ENCODE measurements around the gene SPINK5.

The SPINK5 gene

DNA sequence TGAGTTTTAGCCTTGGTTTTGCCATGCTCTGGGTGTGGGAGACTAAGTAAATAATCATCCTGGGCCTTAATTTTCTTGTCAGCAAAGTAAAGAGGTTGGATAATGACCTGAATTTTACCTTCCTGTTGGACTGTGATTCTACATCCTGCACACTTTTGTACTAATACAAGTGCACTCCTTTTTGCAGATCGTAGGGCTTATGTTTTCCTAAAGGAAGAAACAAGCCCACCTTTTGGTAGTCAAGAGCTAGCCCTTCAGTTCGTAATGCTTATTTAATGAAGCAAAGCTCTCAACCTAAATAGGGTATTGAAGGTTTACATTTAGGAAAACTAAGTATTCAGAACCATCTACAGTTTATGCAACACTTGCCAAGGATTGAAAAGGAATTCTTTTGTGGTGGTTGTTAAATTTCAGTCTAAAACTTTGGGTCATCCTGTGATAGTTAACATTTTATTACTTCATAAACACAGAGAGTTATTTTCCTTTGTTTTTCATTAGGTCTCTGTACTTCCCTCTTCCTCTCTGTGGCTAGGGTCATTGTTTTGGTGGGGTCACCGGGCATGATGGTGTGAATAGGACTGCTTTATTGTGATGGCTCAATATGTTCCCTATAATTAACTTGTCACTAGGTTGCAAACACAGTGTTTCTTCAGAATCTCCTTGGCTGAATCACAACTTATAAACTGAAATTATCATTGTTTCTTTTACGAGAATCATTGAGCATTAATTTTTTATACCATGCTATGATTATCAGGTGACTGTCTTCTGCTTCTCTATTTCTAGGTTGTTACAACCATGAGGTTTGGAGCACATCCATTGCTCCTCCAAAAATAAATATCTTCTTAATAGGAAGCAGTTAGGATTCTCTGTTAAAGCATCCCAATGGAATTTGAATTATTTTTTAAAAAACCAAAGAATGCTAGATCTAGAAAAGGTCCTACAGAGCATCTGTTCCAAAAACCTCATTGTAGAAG, 28.5 kb downstream of the SPINK5 start:
- DNase-seq (ENCODE audit: low read depth, low spot score) = no peak

GRCh38 chr5:148094336-148094735, 30.6 kb downstream of the SPINK5 start:
- DNase-seq (ENCODE audit: low read depth, low spot score) = no peak

GRCh38 chr5:148104226-148104625, 40.4 kb downstream of the SPINK5 start:
- no peak for DNase-seq (ENCODE audit: low read depth, low spot score)

GRCh38 chr5:148107608-148108007, 43.8 kb downstream of the SPINK5 start:
- no peak for DNase-seq (ENCODE audit: low read depth, low spot score)

DNA sequence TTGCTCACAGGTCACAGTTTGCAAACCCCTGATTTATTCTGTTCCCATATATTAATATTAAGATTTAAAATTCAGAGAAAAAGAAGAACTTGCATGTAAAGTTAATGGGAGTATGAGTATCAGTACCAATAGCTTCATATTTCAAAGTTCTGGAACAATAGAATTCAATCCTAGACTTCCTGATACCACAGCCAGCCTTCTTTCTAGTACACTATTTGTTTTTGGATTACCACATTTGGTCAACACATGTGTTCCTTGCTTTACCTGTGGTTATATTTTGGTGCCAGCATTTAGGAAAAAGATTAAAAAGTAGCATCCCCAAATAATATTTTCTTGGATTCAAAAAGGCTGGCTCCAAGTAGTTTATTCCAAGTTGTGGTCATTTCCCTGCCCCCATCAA, 49.5 kb downstream of the SPINK5 start:
- no peak for DNase-seq (ENCODE audit: low read depth, low spot score)

- DNase-seq (ENCODE audit: low read depth, low spot score) = no peak
These were observed 56.5 kb downstream of the SPINK5 start for GRCh38 chr5:148120317-148120716.

DNA sequence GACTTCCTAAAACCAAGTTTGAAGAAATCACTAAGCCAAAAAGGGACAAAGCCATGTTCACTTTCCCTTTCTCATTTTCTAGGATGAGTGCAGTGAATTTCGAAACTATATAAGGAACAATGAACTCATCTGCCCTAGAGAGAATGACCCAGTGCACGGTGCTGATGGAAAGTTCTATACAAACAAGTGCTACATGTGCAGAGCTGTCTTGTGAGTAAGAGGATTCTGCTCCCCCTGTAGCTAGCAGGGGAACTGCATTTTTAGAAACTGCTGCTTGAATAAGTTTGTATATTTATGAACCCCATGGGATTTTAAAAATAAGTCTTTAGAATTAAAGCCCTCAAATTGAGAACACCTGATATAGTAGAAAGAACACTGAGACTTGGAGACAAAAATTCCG, 61.9 kb downstream of the SPINK5 start:
- DNase-seq (ENCODE audit: low read depth, low spot score) = no peak

GRCh38 chr5:148135091-148136048, 71.6 kb downstream of the SPINK5 start:
- no peak for DNase-seq (ENCODE audit: low read depth, low spot score)

GRCh38 chr5:148140846-148141245, 77.1 kb downstream of the SPINK5 start:
- no peak for DNase-seq (ENCODE audit: low read depth, low spot score)

DNA sequence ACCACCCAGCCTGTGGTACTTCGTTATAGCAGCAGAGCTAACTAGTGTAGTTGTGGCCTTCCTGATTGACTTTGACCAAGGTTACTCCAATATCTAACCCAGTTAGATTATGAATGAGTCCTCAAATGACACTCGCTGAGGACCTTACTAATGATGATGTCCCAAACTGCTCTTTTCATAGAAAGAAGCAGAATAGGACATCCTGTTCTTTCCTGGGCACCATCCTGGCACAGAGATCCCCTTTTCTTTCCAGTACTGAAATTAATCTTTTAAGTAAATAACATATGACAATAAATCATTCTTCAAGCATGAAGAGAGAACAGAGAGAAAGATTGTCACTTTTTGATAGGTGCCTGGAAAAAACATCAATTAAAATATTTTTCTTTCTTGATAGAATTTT, 77.9 kb downstream of the SPINK5 start:
- DNase-seq (ENCODE audit: low read depth, low spot score) = no peak

DNA sequence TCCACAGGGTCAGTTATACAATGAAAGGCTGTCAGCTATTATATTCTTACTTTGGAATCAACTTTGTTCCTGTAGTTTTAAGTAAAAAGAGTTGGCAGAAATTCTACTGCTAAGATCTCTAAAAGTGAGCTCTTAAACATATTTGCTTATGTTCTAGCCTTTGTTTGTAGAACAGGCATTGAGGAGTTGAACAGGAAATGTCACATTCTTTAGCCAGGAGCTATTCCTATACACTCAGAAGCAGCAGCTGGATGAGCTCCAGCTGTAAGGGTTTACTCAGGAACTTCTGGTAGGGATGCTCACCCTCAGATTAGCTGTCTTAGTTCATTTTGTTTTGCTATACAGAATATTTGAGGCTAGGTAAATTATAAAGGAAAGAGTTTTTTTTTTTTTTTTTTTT, 82.1 kb downstream of the SPINK5 start:
- no peak for DNase-seq (ENCODE audit: low read depth, low spot score)

GRCh38 chr5:148146487-148146886, 82.7 kb downstream of the SPINK5 start:
- no peak for DNase-seq (ENCODE audit: low read depth, low spot score)

DNA sequence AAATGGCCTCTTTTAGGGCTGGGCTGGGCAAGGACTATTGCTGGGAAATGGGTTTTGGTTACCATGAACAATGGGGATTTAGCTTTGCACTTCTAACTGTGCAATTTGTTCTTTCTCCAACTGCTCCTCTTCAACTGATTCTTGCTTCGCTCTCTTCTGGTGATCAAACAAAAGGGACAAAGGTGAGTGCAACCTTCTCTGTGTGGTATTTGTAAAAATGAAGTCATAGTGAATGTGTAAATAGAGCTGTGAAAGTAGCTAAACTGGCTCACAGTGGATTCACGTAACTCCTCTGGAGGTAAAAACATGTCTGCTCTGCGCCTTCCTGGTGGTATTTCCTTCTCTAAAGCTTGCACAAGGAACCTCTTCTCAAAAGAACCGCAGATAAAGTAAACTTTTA, 83.6 kb downstream of the SPINK5 start:
- no peak for DNase-seq (ENCODE audit: low read depth, low spot score)

GRCh38 chr5:148151872-148152271, 88.1 kb downstream of the SPINK5 start:
- DNase-seq (ENCODE audit: low read depth, low spot score) = no peak

DNA sequence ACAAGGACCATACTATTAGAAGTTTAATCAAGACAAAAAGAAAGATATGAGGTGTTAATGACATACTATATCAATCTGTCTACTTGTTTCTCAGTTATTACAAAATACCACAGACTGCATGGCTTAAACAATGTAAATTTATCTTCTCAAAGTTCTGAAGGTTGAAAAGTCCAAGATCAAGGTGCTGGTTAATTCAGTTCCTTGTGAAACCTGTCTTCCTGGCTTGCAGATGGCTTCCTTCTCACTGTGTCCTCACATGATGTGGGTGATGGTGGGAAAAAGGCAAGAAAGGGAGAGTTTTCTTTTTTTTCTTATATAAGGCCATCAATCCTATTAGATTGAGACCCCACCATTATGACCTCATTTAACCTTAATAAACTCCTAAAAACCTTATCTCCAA, 89.0 kb downstream of the SPINK5 start:
- DNase-seq (ENCODE audit: low read depth, low spot score) = no peak

DNA sequence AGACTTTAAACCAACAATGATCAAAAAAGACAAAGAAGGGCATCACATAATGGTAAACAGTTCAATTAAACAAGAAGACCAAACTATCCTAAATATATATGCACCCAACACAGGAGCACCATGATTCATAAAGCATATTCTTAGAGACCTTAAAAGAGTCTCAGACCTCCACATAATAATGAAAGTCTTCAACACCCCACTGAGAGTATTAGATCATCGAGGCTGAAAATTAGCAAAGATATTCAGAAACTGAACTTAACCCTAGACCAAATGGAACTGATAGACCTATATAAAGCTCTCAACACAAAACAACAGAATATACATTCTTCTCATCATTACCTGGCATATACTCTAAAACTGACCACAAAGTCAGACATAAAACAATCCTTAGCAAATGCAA, 92.8 kb downstream of the SPINK5 start:
- no peak for DNase-seq (ENCODE audit: low read depth, low spot score)

DNA sequence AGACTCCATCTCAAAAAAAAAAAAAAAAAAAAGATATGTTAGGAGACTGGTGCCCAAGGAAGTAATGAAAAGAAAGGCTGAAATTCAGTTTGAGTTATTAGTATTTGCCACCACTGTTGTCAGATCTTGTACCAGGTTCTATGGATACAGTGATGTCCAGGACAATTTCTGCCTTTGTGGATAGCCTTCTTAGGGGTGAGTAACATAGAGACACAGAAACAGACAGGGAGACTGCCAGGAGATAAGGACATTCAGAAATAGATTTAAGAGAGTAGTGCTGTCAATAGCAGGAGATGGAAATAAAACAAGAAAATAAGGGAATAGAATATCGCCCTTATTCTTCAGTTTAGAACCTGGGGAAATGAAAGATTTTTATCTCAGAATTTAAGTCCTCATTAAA, 98.3 kb downstream of the SPINK5 start:
- no peak for DNase-seq (ENCODE audit: low read depth, low spot score)

GRCh38 chr5:148163345-148163744, 99.6 kb downstream of the SPINK5 start:
- no peak for DNase-seq (ENCODE audit: low read depth, low spot score)

DNA sequence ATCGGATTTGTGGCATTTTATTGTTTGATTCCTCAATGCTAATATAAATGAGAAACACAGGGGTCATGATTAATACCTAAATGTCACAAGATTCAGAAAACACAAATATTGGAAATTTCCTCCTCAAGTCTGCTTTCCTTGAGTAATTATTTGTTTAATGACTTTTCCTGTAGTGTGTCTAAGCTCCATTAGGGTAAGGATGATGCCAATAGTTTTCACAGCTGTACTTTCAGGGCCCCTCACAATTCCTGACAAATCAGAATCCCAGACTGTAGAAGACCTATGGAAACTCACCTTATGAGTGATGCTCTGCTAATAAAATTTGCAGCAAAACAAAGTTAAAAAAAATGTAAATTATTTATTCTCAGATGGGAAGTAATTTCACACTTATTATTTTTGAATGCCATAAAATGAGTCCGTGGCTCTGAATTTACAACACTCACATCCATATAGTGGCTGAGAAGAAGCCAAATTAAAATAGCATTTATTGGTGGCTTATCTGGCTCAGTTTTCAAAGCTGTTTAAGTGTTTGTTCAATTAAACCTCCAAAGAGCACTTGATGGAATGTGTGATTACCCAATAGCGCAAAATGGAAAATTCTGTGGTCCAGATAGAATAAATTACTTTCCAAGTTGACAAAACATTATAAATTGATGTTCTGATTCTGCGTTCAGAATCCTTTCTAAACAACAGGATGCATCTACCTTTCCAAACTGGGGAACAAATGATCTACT, 102.9 kb downstream of the SPINK5 start:
- no peak for DNase-seq (ENCODE audit: low read depth, low spot score)

- no peak for DNase-seq (ENCODE audit: low read depth, low spot score)
These were observed 104.5 kb downstream of the SPINK5 start, which contains the start of gene SPINK14 for GRCh38 chr5:148168246-148168645. Gene SPINK14, plus strand, starts transcription at chr5:148168546. Its CDS starts 1,187 bp downstream, at chr5:148169733.

GRCh38 chr5:148172377-148172776, 108.6 kb downstream of the SPINK5 start:
- no peak for DNase-seq (ENCODE audit: low read depth, low spot score)

DNA sequence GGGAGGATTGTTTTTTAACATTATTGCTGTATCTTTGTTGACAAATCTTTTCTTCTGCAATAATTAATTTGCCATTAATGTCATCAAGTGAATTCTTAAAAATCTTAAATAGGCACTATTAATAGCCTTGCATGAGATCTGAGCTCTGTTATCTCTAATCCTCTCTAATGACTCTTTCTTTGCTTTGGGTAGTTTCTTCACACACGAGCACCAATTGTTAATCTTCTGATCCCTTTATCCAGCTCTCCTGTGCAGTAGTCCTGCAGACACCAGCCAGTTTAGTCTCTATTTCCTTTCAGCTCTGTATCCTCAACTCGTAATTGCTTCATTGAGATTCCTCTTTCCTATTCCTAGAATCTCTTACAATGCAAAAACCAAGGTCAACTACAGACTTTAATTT, 112.7 kb downstream of the SPINK5 start:
- no peak for DNase-seq (ENCODE audit: low read depth, low spot score)
